ENCODE results near the gene PCDHGA9.
"Not testable (repeated sequence)": the region's sequence is repeated elsewhere in the genome, so short reads cannot be mapped to it uniquely, and the experiment has no call there.

The PCDHGA9 gene

GRCh38 chr5:141384471-141385267 is 17.9 kb upstream of the PCDHGA9 start:
- no peak for DNase-seq

GRCh38 chr5:141387557-141388311 is 14.8 kb upstream of the PCDHGA9 start, which contains the start of gene PCDHGB4:
Gene PCDHGB4, plus strand, starts transcription at chr5:141387698. Its CDS starts 187 bp downstream, at chr5:141387885.
- not testable (repeated sequence) for DNase-seq

GRCh38 chr5:141388661-141389060 is 13.9 kb upstream of the PCDHGA9 start:
- no peak for DNase-seq

- DNase-seq = no peak
These were observed 13.2 kb upstream of the PCDHGA9 start for GRCh38 chr5:141389153-141390042.

GRCh38 chr5:141392429-141393198 is 10.0 kb upstream of the PCDHGA9 start, which contains the start of gene PCDHGA8:
Gene PCDHGA8, plus strand, starts transcription at chr5:141392633. Its CDS starts 181 bp downstream, at chr5:141392814.
- DNase-seq = no peak

- DNase-seq = no peak
These were observed 9.3 kb upstream of the PCDHGA9 start for GRCh38 chr5:141393267-141393666.

GRCh38 chr5:141394401-141395187 is 8.0 kb upstream of the PCDHGA9 start:
- not testable (repeated sequence) for DNase-seq

GRCh38 chr5:141397756-141398551 is 4.6 kb upstream of the PCDHGA9 start, which contains the start of gene PCDHGB5:
Gene PCDHGB5, plus strand, starts transcription at chr5:141397947. Its CDS starts 181 bp downstream, at chr5:141398128.
- not testable (repeated sequence) for DNase-seq

- no peak for DNase-seq
These were observed 4.0 kb upstream of the PCDHGA9 start for GRCh38 chr5:141398608-141399007.

GRCh38 chr5:141399555-141400258 is 2.9 kb upstream of the PCDHGA9 start:
- no peak for DNase-seq

GRCh38 chr5:141403387-141403786 is 809 bp downstream of the PCDHGA9 start:
- DNase-seq = no peak

GRCh38 chr5:141407790-141408505 is 5.4 kb downstream of the PCDHGA9 start, which contains the start of gene PCDHGB6:
Gene PCDHGB6, plus strand, starts transcription at chr5:141408021. Its CDS starts 182 bp downstream, at chr5:141408203.
- DNase-seq = not testable (repeated sequence)

GRCh38 chr5:141409598-141410306 is 7.2 kb downstream of the PCDHGA9 start:
- no peak for DNase-seq

- DNase-seq = no peak
These were observed 9.0 kb downstream of the PCDHGA9 start for GRCh38 chr5:141411575-141411974.

GRCh38 chr5:141412854-141413539 is 10.4 kb downstream of the PCDHGA9 start, which contains the start of gene PCDHGA10:
Gene PCDHGA10, plus strand, starts transcription at chr5:141412987. Its CDS starts 189 bp downstream, at chr5:141413176.
- DNase-seq = peak; percentile 30

- no peak for DNase-seq
These were observed 11.0 kb downstream of the PCDHGA9 start for GRCh38 chr5:141413540-141414069.
